Measurements from ENCODE around the gene CDH4.

CDH4 gene

DNA sequence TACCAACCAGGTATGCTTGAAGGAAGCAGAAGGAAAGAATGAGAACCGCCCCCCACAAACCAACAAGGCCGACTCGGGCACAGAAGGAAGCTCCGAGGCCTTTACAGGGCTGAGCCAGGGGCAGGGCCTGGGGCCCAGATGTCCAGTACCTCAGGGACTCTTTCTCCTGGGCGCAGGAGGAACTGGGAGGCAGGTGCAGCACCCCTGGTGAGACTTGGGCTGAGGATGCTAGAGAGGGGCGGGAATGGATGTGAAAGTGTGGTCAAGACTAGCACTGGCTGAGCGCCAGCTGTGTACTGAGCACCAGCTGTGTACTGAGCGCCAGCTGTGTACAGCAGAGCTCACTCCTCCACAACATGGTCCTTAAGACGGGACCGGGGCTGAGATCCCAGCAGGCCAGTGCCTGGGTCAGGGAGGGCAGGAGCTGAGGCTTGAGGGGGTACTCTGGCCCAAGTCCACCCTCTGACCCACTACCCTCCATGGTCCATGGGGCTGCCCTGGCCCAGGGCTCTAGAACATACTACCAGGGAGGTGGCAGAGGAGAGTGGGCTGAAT, 444.2 kb downstream of the CDH4 start:
- no peaks in the 10 kb centered on the region for H3K27me3 Mint-ChIP-seq (ENCODE audit: low read depth)
- H3K4me1 Mint-ChIP-seq (ENCODE audit: low read depth), result no peaks in the 10 kb centered on the region
- H3K27ac Mint-ChIP-seq, result no peak overlapping the region
- no peak overlapping the region for H3K4me3 Mint-ChIP-seq
- H3K36me3 Mint-ChIP-seq (ENCODE audit: low read depth), result no peaks in the 10 kb centered on the region
- H3K9me3 Mint-ChIP-seq, result no peaks in the 10 kb centered on the region

DNA sequence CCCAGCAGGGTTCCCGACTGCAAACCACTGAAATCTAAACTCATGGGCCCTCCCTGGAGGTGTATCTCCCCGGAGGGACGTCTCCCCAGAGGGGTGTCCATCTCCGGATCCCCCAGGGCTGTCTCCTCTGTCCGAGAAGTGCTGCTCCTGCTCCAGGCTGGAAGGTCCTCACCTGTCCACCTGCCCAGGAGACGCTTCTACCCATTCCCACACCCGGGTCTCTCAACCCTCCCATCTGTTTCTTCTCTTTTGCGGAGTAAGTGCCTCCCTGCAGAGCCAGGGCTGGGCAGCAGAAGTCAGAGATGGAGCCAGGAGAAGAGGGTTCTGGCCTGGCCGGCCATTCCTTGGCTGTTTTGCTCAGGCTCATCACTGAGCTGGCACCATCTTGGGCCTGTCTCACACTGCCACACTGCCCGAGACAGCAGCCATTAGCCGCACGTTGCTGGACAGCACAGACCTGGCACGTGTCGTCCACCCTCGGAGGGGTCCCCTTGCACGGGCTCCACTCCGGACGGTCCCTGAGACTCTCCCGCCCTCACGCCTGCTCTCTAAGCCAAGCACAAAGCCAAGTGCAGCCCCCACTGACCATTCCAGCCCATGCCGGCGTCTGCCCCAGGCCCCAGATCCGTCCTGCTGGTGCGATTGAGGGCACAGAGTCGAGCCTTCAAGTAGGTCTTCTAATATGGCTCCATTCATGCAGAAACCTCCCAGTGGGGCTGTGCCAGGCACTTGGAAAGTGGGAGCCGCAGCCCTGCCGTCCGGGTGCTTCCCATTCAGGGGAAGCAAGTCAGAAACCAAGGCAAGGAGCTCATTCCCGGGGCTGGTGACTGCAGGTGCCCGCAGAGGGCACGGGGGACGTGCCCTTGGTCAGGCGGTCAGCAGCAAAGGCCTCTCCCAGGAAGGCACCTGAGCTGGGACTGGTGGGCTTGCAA, 445.9 kb downstream of the CDH4 start:
- no peak overlapping the region for H3K4me3 Mint-ChIP-seq
- no peaks in the 10 kb centered on the region for H3K9me3 Mint-ChIP-seq
- H3K27ac Mint-ChIP-seq, result no peak overlapping the region

DNA sequence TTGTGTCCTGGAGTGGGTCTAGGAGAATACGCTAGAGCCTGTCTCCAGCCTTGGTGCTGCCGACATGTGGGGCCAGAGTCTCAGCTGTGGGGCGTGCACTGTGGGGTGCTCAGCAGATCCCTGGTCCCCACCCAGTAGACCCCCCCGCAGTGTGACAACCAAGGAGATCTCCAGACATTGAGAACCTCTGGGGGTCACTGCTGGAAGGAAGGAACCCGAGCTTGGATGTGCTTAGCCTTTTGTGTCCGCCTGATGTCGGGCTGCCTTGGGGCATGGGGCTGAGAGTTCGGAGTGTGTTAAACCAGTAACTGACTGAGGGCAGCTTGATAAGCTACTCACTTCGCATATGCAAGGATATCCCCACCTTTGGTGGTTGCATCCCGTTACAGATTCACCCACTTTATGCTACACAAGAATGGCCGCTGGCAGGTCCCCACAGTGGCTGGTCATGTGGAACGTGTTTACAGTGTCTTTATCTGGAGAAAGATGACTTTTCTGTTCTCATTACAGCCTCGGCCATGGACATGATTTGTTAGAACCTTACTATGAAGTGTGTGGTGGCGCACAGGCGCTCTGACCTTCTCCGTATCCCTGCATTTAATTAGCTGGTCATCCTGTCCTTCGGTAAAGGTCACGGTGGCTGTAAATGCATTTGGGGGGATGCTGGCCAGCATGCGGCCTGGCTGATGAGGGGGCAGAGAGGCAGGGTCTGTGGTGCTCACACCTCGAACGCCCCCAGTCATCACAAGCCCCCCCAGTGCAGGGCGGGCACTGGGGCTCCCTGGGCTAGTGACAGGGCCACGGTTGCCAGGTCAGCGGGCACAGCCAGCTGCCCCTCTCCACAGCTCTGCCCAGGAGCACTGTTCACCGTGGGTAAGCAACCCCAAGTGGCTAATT, 446.8 kb downstream of the CDH4 start:
- H3K9me3 Mint-ChIP-seq, result no peaks in the 10 kb centered on the region
- H3K36me3 Mint-ChIP-seq (ENCODE audit: low read depth), result no peaks in the 10 kb centered on the region
- H3K4me3 Mint-ChIP-seq, result no peak overlapping the region
- no peak overlapping the region for H3K27ac Mint-ChIP-seq
- no peaks in the 10 kb centered on the region for H3K4me1 Mint-ChIP-seq (ENCODE audit: low read depth)
- no peaks in the 10 kb centered on the region for H3K27me3 Mint-ChIP-seq (ENCODE audit: low read depth)

More for the DNA sequence above, 445.9 kb downstream of the CDH4 start:
- no peaks in the 10 kb centered on the region for H3K4me1 Mint-ChIP-seq (ENCODE audit: low read depth)
- no peaks in the 10 kb centered on the region for H3K36me3 Mint-ChIP-seq (ENCODE audit: low read depth)
- no peaks in the 10 kb centered on the region for H3K27me3 Mint-ChIP-seq (ENCODE audit: low read depth)

DNA sequence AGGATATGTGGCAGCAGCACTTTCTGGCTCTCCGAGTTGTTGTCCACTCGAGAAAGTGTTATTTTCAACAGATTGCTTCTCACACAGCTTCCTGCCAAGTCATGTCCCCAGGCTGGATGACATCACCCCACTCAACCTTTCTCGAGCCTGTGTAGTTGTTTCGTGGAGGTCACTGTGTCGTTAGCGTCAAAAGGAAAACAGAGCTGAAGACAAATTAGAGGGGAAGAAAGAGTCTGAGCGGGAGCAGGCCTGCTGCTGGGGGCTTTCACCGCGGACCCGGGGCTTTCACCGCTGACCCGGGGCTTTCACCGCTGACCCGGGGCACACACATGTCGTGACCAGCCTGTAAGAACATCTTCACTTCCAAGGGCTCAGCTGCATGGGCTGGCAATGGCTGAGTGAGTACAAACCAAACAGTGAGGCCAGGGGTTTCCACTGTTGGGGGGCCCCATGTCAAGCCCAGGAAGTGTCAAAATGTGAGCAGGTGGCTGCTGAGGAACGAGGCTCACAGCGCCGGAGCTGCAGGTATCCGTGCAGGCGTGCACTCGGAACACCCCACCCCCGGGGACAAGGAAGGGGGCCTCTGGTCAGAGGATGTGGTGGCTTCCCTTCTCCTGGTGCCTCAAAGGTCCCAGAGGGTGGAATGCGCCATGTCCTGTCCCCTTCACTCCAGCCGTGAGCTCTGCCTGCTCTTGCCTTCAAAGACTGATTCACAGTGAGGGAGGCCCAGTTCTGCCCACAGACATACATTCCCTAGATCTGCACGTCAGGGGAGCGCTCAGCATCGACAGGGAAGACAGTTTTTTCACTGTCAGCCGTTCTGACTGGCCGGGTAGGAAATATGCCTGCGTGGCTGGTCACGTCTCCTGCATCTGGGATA, 447.7 kb downstream of the CDH4 start:
- H3K27ac Mint-ChIP-seq, result no peak overlapping the region
- no peaks in the 10 kb centered on the region for H3K36me3 Mint-ChIP-seq (ENCODE audit: low read depth)
- H3K9me3 Mint-ChIP-seq, result no peaks in the 10 kb centered on the region
- no peaks in the 10 kb centered on the region for H3K4me1 Mint-ChIP-seq (ENCODE audit: low read depth)
- H3K27me3 Mint-ChIP-seq (ENCODE audit: low read depth), result no peaks in the 10 kb centered on the region
- no peak overlapping the region for H3K4me3 Mint-ChIP-seq

DNA sequence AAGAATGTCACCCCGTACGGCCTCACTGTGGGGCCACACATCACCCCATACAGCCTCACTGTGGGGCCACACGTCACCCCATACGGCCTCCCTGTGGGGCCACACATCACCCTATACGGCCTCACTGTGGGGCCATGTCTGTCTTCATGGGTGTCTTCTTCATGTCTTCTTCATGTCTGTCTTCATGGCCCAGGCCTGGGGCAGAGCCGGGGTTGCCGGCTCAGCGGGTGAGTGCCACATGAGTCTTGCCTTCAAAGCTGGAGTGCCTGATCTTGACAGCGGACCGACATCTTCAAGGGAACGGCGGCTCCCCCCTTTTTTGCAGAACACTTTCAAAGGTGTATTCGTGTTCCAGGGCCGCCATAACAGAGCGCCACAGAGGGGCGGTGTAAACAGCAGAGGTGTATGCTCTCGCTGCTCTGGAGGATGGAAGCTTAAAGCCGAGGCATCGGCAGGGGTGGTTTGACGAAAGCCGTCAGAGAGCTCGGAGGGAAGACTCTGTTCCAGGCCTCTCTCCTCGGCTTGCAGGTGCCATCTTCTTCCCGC, 448.6 kb downstream of the CDH4 start:
- no peaks in the 10 kb centered on the region for H3K9me3 Mint-ChIP-seq
- H3K4me3 Mint-ChIP-seq, result no peak overlapping the region
- H3K4me1 Mint-ChIP-seq (ENCODE audit: low read depth), result no peaks in the 10 kb centered on the region
- no peaks in the 10 kb centered on the region for H3K36me3 Mint-ChIP-seq (ENCODE audit: low read depth)
- H3K27ac Mint-ChIP-seq, result no peak overlapping the region
- H3K27me3 Mint-ChIP-seq (ENCODE audit: low read depth), result no peaks in the 10 kb centered on the region

DNA sequence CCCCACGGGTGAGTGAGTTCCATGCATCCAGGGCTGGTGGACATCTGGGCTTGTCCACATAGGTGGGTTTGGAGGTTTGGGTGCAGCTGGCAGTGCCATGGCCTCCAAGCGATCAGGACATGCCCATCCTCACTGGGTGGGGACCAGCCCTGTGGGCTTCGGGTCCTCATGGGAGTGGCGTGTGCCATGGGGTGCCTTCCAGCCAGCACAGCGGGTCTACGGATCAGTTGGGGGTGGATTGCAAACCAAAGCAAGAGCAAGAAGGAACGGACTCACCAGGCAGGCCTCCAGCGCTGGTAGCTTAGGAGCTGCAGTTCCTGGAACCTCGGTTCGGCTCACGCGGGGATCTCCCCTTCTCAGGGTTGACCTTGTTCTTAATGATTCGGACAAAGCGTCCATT, 449.3 kb downstream of the CDH4 start:
- no peaks in the 10 kb centered on the region for H3K36me3 Mint-ChIP-seq (ENCODE audit: low read depth)
- no peak overlapping the region for H3K4me3 Mint-ChIP-seq
- H3K27ac Mint-ChIP-seq, result no peak overlapping the region
- H3K27me3 Mint-ChIP-seq (ENCODE audit: low read depth), result no peaks in the 10 kb centered on the region
- no peaks in the 10 kb centered on the region for H3K9me3 Mint-ChIP-seq
- no peaks in the 10 kb centered on the region for H3K4me1 Mint-ChIP-seq (ENCODE audit: low read depth)

DNA sequence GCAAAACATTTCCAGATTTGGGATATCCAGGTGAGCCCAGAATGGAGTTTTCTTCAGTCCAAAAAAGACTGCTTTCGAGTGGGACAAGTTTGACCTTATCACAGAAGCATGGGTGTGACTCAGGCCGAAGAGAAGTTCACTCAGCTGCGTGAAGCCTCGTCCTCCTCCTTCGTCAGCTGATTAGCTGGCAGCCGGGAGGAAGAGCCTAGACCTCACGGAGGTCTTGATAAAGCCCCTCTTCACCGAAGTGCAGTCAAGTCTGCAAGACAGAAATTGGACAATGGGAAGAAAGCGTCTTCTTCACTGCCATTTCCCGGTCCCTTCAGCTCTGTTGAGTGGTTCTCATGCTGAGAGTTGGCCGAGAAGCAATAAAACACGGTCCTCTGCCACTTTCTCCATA, 449.7 kb downstream of the CDH4 start:
- no peak overlapping the region for H3K4me3 Mint-ChIP-seq
- H3K36me3 Mint-ChIP-seq (ENCODE audit: low read depth), result no peaks in the 10 kb centered on the region
- no peaks in the 10 kb centered on the region for H3K4me1 Mint-ChIP-seq (ENCODE audit: low read depth)
- H3K27ac Mint-ChIP-seq, result no peak overlapping the region
- no peaks in the 10 kb centered on the region for H3K27me3 Mint-ChIP-seq (ENCODE audit: low read depth)
- no peaks in the 10 kb centered on the region for H3K9me3 Mint-ChIP-seq

DNA sequence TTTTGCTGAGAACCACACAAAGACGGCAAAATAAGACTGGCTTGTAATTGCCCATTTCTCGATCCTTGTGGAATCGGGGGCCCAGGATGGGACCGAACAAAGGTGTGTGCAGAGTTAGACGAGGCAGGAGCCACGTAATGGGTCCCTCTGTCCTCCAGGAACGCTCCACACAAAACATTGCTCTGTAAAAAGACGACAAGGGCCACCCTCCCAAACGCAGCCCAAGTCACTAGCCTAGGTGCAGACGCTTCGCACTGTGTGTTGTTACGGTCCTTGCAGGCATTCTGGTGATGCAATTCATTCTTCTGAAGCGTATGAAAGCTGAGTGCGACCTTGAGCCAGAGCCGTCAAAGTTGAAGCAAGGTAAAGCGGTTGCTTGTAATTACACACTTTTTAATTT, 450.2 kb downstream of the CDH4 start:
- no peaks in the 10 kb centered on the region for H3K9me3 Mint-ChIP-seq
- no peak overlapping the region for H3K4me3 Mint-ChIP-seq
- no peaks in the 10 kb centered on the region for H3K27me3 Mint-ChIP-seq (ENCODE audit: low read depth)
- no peaks in the 10 kb centered on the region for H3K36me3 Mint-ChIP-seq (ENCODE audit: low read depth)
- H3K4me1 Mint-ChIP-seq (ENCODE audit: low read depth), result no peaks in the 10 kb centered on the region
- H3K27ac Mint-ChIP-seq, result no peak overlapping the region

DNA sequence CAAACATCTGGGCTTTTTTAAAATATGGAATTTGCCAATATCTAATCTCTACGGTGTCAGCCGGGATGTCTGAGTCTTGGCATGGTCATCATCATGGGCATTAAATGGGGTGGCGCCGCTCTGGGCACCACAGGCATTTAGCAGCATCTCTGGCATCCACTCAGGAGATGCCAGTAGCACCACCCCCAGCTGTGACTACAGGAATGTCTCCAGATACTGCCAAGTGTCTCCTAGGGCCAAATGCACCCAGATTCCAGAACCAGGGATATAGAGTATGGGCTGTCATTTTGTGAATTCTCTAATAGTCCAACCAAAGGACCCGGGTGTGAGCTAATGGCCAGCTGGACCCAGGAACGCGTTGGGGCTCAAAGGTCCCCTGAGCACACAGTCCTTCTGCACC, 452.6 kb downstream of the CDH4 start:
- Mint-ChIP-seq H3K27ac (no peak overlapping the region), H3K4me3 (no peak overlapping the region), H3K4me1 (ENCODE audit: low read depth) (no peaks in the 10 kb centered on the region), H3K9me3 (no peaks in the 10 kb centered on the region), H3K27me3 (ENCODE audit: low read depth) (no peaks in the 10 kb centered on the region), H3K36me3 (ENCODE audit: low read depth) (no peaks in the 10 kb centered on the region)

DNA sequence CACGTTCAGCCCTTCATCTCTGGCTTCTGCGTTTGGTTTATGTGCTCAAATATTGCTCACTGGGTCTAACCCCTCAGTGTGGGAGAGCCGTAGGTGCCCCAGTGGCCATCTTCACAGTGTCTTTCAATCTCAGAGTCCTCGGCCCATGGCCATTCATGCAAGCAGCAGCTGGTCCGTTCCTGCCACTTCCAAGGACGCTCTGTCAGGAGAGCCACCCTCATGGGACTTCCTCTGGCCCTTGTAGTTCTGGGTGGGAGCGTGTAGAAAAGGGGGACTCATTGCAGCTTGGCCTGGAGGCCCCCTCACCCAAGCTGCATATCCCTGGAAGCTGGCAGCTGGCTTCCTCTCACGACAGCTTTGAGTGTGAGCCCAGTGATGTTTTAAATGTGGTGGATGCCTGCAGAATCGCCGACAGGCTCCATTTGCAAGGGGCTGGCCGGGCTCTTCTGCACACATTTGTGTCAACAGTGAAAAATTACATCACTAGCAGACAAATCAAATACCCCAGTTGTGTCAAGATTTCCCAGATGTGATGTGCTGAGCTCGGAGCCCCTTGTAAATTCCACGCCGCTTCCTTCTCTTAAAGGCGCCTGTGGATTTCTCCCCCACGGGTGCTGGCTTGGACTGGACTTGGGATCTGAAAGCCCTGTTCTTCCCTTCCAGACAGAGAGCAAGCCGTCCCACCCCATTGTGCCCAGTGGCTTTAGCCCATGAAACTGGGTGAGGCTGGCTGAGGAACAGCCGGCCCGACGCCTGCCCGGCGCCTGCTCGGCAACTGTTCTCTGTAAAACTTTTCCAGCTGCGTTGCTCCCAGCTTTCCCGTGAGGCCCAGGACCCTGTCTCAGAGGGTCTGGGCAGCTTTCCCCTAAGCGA, 453.6 kb downstream of the CDH4 start:
- Mint-ChIP-seq H3K27ac (no peak overlapping the region), H3K9me3 (no peaks in the 10 kb centered on the region), H3K27me3 (ENCODE audit: low read depth) (no peaks in the 10 kb centered on the region)

DNA sequence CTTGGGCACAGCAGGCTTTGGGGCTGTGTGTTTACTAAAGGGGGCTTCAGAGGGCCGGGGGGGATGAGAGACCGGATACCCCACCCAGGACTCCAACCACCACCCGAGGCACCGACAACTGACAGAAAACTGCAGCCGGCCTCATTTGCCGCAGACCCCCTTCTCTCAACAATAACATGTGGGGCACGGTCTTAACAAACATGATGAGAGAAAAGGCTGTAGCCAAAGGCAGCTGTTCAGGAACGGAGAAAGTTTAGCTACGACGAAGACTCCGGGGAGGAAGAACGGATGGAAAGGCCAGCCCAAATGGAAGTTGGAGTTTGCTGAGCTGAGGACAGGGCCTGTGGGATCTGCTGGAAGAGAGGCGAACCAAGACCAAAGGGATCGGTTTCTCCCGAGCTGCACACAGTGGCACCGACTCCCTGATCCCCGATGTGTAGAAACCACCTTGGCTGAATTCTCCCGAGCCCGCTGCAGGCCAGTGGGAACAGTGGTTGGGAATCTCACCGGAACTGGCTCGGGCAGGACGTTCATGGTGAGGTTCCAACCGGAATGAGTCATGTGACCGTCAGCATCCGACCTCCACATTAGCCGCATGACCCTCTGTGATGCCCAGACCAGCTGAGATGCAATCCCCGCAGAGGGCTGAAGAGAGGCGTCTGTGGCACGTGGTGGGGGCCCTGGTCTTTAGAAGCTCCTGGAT, 454.3 kb downstream of the CDH4 start:
- Mint-ChIP-seq H3K27me3 (ENCODE audit: low read depth) (no peaks in the 10 kb centered on the region), H3K4me3 (no peak overlapping the region), H3K4me1 (ENCODE audit: low read depth) (no peaks in the 10 kb centered on the region), H3K9me3 (peaks cover 4% of the 10 kb centered on the region), H3K36me3 (ENCODE audit: low read depth) (no peaks in the 10 kb centered on the region), H3K27ac (no peak overlapping the region)

More for the DNA sequence above, 453.6 kb downstream of the CDH4 start:
- H3K36me3 Mint-ChIP-seq (ENCODE audit: low read depth), result no peaks in the 10 kb centered on the region
- no peak overlapping the region for H3K4me3 Mint-ChIP-seq
- no peaks in the 10 kb centered on the region for H3K4me1 Mint-ChIP-seq (ENCODE audit: low read depth)

DNA sequence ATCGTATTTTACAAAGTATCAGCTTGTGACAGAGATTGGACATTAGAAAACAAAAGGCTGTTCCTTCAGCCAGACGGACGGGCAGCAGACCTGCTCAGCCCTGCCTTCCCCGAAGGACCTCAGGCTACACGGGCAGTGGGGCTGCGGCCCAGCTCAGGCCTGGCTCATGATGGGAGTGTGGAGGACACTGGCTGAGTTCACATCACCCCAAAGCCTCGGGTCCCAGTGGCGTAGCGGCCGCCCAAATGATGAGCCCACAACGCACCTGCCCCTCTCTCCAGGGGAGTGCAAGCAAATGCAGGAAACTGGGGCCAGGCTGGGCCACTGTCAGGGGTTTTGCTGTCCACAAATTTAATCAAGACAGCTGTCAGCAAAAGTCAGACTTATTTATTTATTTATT, 456.8 kb downstream of the CDH4 start:
- Mint-ChIP-seq H3K4me3 (no peak overlapping the region), H3K27me3 (ENCODE audit: low read depth) (no peaks in the 10 kb centered on the region), H3K4me1 (ENCODE audit: low read depth) (no peaks in the 10 kb centered on the region), H3K36me3 (ENCODE audit: low read depth) (no peaks in the 10 kb centered on the region), H3K27ac (no peak overlapping the region), H3K9me3 (peaks cover 8% of the 10 kb centered on the region)
